Measurements from ENCODE around the gene GPR39. TPM values are rescaled to one million over a fixed set of nuclear protein-coding genes. Genes with fewer than 3 reads are reported as not detected.
A peak's percentile ranks its signal among the peaks of the same experiment; 100 is the strongest.

The GPR39 gene
- polyA plus RNA-seq, 1 donor from 2014 or later: 1.1 TPM

GRCh38 chr2:132544006-132544630 lies 127.5 kb downstream of the GPR39 start:
- Histone ChIP-seq H3K27ac (ENCODE audit: low read length) (no peak overlapping the region), H4K20me1 (ENCODE audit: insufficient read depth) (no peaks in the 10 kb centered on the region), H3K79me2 (replicated peaks; ENCODE audit: insufficient read depth, low read length) (no peaks in the 10 kb centered on the region), H3K36me3 (ENCODE audit: insufficient read depth, low read length) (no peaks in the 10 kb centered on the region), H2AFZ (ENCODE audit: low read depth, low read length) (no peak overlapping the region), H3K27me3 (ENCODE audit: insufficient read depth, low read depth, low read length) (no peaks in the 10 kb centered on the region), H3K9me2 (ENCODE audit: insufficient read depth, low read length) (no peaks in the 10 kb centered on the region), H3K4me2 (ENCODE audit: low read length) (no peak overlapping the region), H3K4me3 (ENCODE audit: low read length) (no peak overlapping the region), H3K9me3 (ENCODE audit: low read length) (no peaks in the 10 kb centered on the region), H3K9ac (ENCODE audit: low read length) (no peak overlapping the region), H3F3A (ENCODE audit: insufficient read depth, low read length, poor library complexity, severe bottlenecking) (no peaks in the 10 kb centered on the region)
- TF ChIP-seq, protein P1, sequence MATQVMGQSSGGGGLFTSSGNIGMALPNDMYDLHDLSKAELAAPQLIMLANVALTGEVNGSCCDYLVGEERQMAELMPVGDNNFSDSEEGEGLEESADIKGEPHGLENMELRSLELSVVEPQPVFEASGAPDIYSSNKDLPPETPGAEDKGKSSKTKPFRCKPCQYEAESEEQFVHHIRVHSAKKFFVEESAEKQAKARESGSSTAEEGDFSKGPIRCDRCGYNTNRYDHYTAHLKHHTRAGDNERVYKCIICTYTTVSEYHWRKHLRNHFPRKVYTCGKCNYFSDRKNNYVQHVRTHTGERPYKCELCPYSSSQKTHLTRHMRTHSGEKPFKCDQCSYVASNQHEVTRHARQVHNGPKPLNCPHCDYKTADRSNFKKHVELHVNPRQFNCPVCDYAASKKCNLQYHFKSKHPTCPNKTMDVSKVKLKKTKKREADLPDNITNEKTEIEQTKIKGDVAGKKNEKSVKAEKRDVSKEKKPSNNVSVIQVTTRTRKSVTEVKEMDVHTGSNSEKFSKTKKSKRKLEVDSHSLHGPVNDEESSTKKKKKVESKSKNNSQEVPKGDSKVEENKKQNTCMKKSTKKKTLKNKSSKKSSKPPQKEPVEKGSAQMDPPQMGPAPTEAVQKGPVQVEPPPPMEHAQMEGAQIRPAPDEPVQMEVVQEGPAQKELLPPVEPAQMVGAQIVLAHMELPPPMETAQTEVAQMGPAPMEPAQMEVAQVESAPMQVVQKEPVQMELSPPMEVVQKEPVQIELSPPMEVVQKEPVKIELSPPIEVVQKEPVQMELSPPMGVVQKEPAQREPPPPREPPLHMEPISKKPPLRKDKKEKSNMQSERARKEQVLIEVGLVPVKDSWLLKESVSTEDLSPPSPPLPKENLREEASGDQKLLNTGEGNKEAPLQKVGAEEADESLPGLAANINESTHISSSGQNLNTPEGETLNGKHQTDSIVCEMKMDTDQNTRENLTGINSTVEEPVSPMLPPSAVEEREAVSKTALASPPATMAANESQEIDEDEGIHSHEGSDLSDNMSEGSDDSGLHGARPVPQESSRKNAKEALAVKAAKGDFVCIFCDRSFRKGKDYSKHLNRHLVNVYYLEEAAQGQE (IDR thresholded peaks at IDR 0.05; ENCODE audit: borderline replicate concordance): no peak
- TF ChIP-seq EZH2 (IDR thresholded peaks at IDR 0.05; ENCODE audit: borderline replicate concordance, insufficient read depth, low read length, poor library complexity, severe bottlenecking) (no peak), MXI1 (conservative IDR thresholded peaks at IDR 0.05; ENCODE audit: poor library complexity, severe bottlenecking) (no peak), TAF1 (IDR thresholded peaks at IDR 0.05; ENCODE audit: low read depth) (no peak), RAD21 (conservative IDR thresholded peaks at IDR 0.05) (no peak), POLR2AphosphoS5 (IDR thresholded peaks at IDR 0.05) (no peak), EP300 (conservative IDR thresholded peaks at IDR 0.05; ENCODE audit: poor library complexity, severe bottlenecking) (no peak), CTCF (IDR thresholded peaks at IDR 0.05; ENCODE audit: poor library complexity, severe bottlenecking) (no peak)

DNA sequence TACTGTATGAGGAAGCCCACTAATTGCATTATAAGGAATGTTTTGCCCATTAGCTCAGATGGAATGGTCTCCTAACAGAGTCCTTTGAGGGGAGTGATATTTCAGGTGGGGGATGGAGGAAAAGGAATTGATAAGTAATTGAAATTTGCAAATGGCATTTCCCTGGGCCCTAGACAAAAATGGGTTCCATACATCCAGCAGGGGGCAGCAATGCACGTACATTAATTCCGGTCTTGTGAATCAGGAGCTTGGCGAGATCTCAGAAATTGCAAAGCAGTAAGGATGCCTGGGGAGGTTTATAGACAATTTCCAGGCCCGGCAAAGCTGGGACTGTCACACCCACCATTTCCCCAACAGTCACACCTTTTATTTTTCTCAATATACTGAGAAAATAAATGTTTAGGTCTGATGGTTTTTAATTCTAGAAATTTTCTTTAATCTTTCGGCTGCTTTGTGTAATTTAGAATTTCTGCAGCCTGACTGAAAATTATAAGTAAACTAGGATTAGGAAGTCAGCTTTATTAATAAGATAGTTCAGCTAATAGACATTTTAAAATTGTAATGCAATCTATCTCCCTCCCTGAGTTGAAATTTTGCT lies 130.6 kb downstream of the GPR39 start:
- no peaks in the 10 kb centered on the region for H4K20me1 ChIP-seq (ENCODE audit: insufficient read depth)
- H3K36me3 ChIP-seq (ENCODE audit: insufficient read depth, low read length): no peaks in the 10 kb centered on the region
- no peaks in the 10 kb centered on the region for H3K9me2 ChIP-seq (ENCODE audit: insufficient read depth, low read length)
- no peak overlapping the region for H3K27ac ChIP-seq (ENCODE audit: low read length)
- H3K27me3 ChIP-seq (ENCODE audit: insufficient read depth, low read depth, low read length): no peaks in the 10 kb centered on the region
- H3K4me3 ChIP-seq (ENCODE audit: low read length): no peak overlapping the region
- TF ChIP-seq, protein P1 (IDR thresholded peaks at IDR 0.05; ENCODE audit: borderline replicate concordance): no peak
- TF ChIP-seq RAD21 (conservative IDR thresholded peaks at IDR 0.05): peak; percentile 91
- peak; percentile 94 for TF ChIP-seq SMC3 (conservative IDR thresholded peaks at IDR 0.05; ENCODE audit: poor library complexity)
- TF ChIP-seq CTCF (IDR thresholded peaks at IDR 0.05; ENCODE audit: poor library complexity, severe bottlenecking): peak; percentile 86
- no peaks in the 10 kb centered on the region for H3K9me3 ChIP-seq (ENCODE audit: low read length)
- H3K4me2 ChIP-seq (ENCODE audit: low read length): no peak overlapping the region
- H3K9ac ChIP-seq (ENCODE audit: low read length): no peak overlapping the region
- H3K79me2 ChIP-seq (replicated peaks; ENCODE audit: insufficient read depth, low read length): no peaks in the 10 kb centered on the region
- H3F3A ChIP-seq (ENCODE audit: insufficient read depth, low read length, poor library complexity, severe bottlenecking): no peaks in the 10 kb centered on the region
- no peak overlapping the region for H2AFZ ChIP-seq (ENCODE audit: low read depth, low read length)
